Measurements from ENCODE around the gene IMPACT.

DNA sequence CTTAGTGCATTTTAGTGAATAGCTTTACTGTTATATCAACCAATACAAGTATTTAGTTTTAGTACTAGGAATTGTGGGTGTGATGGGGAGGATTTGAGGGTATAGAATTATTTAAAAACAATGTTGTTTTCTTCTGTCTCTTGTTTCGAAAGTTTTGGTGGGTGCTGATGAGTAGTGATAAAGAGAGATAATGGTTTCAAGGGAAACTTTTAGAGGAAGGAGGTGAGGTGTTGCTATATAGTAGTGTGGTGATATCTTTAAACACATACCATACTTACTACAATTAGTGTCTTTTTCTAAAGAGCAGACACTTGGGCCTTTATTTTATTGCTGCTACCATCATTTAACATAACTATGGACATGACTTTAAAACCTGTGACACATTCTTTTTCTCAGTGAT lies 10.5 kb downstream of the IMPACT start:
- TF ChIP-seq, protein P1, sequence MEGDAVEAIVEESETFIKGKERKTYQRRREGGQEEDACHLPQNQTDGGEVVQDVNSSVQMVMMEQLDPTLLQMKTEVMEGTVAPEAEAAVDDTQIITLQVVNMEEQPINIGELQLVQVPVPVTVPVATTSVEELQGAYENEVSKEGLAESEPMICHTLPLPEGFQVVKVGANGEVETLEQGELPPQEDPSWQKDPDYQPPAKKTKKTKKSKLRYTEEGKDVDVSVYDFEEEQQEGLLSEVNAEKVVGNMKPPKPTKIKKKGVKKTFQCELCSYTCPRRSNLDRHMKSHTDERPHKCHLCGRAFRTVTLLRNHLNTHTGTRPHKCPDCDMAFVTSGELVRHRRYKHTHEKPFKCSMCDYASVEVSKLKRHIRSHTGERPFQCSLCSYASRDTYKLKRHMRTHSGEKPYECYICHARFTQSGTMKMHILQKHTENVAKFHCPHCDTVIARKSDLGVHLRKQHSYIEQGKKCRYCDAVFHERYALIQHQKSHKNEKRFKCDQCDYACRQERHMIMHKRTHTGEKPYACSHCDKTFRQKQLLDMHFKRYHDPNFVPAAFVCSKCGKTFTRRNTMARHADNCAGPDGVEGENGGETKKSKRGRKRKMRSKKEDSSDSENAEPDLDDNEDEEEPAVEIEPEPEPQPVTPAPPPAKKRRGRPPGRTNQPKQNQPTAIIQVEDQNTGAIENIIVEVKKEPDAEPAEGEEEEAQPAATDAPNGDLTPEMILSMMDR (IDR thresholded peaks at IDR 0.05), result no peak
- TF ChIP-seq POLR2AphosphoS5 (IDR thresholded peaks at IDR 0.05) (no peak), EP300 (IDR thresholded peaks at IDR 0.05) (no peak), POLR2A (IDR thresholded peaks at IDR 0.05) (no peak)

All from suprapubic skin (tissue), 4 donors.